K562 (cell line): ENCODE measurements around the gene BAG2. TPM values are rescaled to one million over a fixed set of nuclear protein-coding genes. Genes with fewer than 3 reads are reported as not detected.

ENCODE experiments used
- ATAC-seq: fragments of 200-7000 bp; cut with Tn5 transposase; 3 replicates; pipeline ENCODE4 v1.9.1; 2020; ENCODE audit warnings: moderate library complexity
- BruUV-seq: library from RNA; stranded (reverse); fragments of 400-500 nt; replicated peaks from 2 replicates; lab custom pipeline; 2021; lab: Mats Ljungman, UMichigan
- CTCF ChIA-PET: fragments of 300-600 bp; formaldehyde crosslinking; extraction: SDS; loops from one replicate; lab custom pipeline; 2021; ENCODE audit warnings: low intra/inter-chr PET ratio; lab: Yijun Ruan, JAX
- POLR2A ChIA-PET: fragments of 300-600, 350-650 bp; sonication (Branson Sonifier 250); formaldehyde crosslinking; extraction: SDS; loops from one replicate; lab custom pipeline; 2021; ENCODE audit warnings: antibody characterized with exemption, inconsistent platforms; lab: Yijun Ruan, JAX
- DNase-seq, 4 experiments: peaks; one replicate each; pipeline versions ENCODE4 v3.0.0 to v3.0.0-alpha.2; 2011 to 2018; ENCODE audit warnings: low spot score in 3 of 4, mixed read lengths in 3 of 4; ENCODE audit errors: extremely low read depth in 1 of 4
- FAIRE-seq: peaks from 2 replicates; lab custom pipeline; 2011; peaks lifted over from hg19 to GRCh38; lab: Jason Lieb, UNC
- H2AFZ ChIP-seq: 2 replicates; pipeline ENCODE4 v1.6.0; 2011; ENCODE audit warnings: low read depth, low read length, control low read depth, inconsistent platforms
- H3K27ac ChIP-seq: fragments of 200-600 bp; 3 replicates; pipeline ENCODE4 v1.8.0; 2011; ENCODE audit warnings: low read depth, mild to moderate bottlenecking, control low read depth, inconsistent platforms, low read length, moderate library complexity, mixed read lengths; ENCODE audit errors: extremely low read depth
- H3K27me3 ChIP-seq, 2 experiments: fragments of 300-600 bp in 1 of 2; 2 replicates in 1 of 2; 3 replicates in 1 of 2; pipeline versions ENCODE4 v1.6.0 to v1.8.0; 2011; ENCODE audit warnings: inconsistent platforms in 2 of 2, low read length in 2 of 2, mild to moderate bottlenecking in 1 of 2, mixed read lengths in 1 of 2, moderate library complexity in 1 of 2; ENCODE audit not compliant: control insufficient read depth in 2 of 2, insufficient read depth in 2 of 2
- H3K36me3 ChIP-seq: fragments of 300-600 bp; 3 replicates; pipeline ENCODE4 v1.8.0; 2011; ENCODE audit warnings: mild to moderate bottlenecking, low read length, inconsistent platforms; ENCODE audit not compliant: control insufficient read depth, insufficient read depth
- H3K4me1 ChIP-seq, 2 experiments: fragments of 200-600 bp in 1 of 2; replicated peaks in 1 of 2; 2 replicates in 1 of 2; 3 replicates in 1 of 2; pipeline versions ENCODE4 v1.5.1 to v1.8.0; 2011; ENCODE audit warnings: inconsistent platforms in 2 of 2, low read length in 2 of 2, mild to moderate bottlenecking in 1 of 2, mixed read lengths in 1 of 2, moderate library complexity in 1 of 2; ENCODE audit not compliant: control insufficient read depth in 2 of 2, insufficient read depth in 2 of 2
- H3K4me2 ChIP-seq: 2 replicates; pipeline ENCODE4 v1.6.1; 2011; ENCODE audit warnings: low read length, control low read depth, inconsistent platforms, mixed read lengths; ENCODE audit not compliant: insufficient read depth
- H3K4me3 ChIP-seq: fragments of 200-600 bp; sonication (generic), shearing (Covaris generic); 2 replicates; pipeline ENCODE4 v1.5.1; 2016; ENCODE audit warnings: control low read depth, inconsistent platforms
- H3K79me2 ChIP-seq: fragments of 200-600 bp; 3 replicates; pipeline ENCODE4 v1.8.0; 2011; ENCODE audit warnings: low read length, inconsistent platforms; ENCODE audit not compliant: control insufficient read depth, insufficient read depth
- H3K9ac ChIP-seq, 2 experiments: 2 replicates each; pipeline versions ENCODE4 v1.6.0 to v1.6.1; 2011; ENCODE audit warnings: low read depth in 2 of 2, low read length in 2 of 2, control low read depth in 1 of 2, inconsistent platforms in 1 of 2, mild to moderate bottlenecking in 1 of 2, mixed read lengths in 1 of 2; ENCODE audit not compliant: insufficient read depth in 1 of 2
- H3K9me1 ChIP-seq: one replicate; pipeline ENCODE4 v1.6.0; 2011; ENCODE audit warnings: inconsistent platforms, mild to moderate bottlenecking, low read length, moderate library complexity; ENCODE audit not compliant: control insufficient read depth, insufficient read depth
- H3K9me3 ChIP-seq: replicated peaks from 2 replicates; pipeline ENCODE4 v1.5.1; 2011; ENCODE audit warnings: low read depth, low read length, inconsistent platforms; ENCODE audit not compliant: control insufficient read depth, insufficient read depth
- H4K20me1 ChIP-seq: replicated peaks from 2 replicates; pipeline ENCODE4 v1.6.1; 2011; ENCODE audit warnings: low read length, inconsistent platforms, mixed read lengths; ENCODE audit not compliant: control insufficient read depth, insufficient read depth
- DIDO1 ChIP-seq: fragments of 450-650 bp; IDR thresholded peaks from 2 replicates; pipeline ENCODE4 v1.6.1; 2016; ENCODE audit warnings: low read depth, missing biosample characterization, missing genetic modification characterization
- ELF4 ChIP-seq: fragments of 450-650 bp; formaldehyde crosslinking; IDR thresholded peaks from 2 replicates; pipeline ENCODE4 v1.4.0; 2022; ENCODE audit warnings: missing genetic modification characterization
- FIP1L1 ChIP-seq: fragments of 200-400 bp; formaldehyde crosslinking; IDR thresholded peaks from 2 replicates; pipeline ENCODE4 v1.6.1; 2018; ENCODE audit warnings: mild to moderate bottlenecking, low read depth, low read length; ENCODE audit not compliant: poor library complexity, severe bottlenecking
- NFE2L1 ChIP-seq: fragments of 450-650 bp; IDR thresholded peaks from 2 replicates; pipeline ENCODE4 v1.6.1; 2016; ENCODE audit warnings: missing genetic modification characterization, low read depth, mild to moderate bottlenecking, missing compliant biosample characterization, moderate library complexity, borderline replicate concordance
- WGBS: fragments of 100-300 bp; shearing (Covaris generic); methylation state at CpG from one replicate; pipeline ENCODE4 v1.1.6; 2016; ENCODE audit warnings: low coverage, mixed read lengths; ENCODE audit not compliant: insufficient coverage; ENCODE audit errors: missing lambda C conversion rate; 5-methylcytosine and 5-hydroxymethylcytosine counted together
- in situ Hi-C: fragments of 300-500 bp; cut with MboI; formaldehyde crosslinking; loops from 4 replicates; pipeline ENCODE4 v1.15.0; 2018; ENCODE audit warnings: inconsistent platforms, mixed read lengths
- intact Hi-C: fragments of 100-400 bp; cut with micrococcal nuclease; formaldehyde crosslinking; loops from 2 replicates; pipeline ENCODE4 v1.14.2; 2022
- polyA plus RNA-seq, 8 experiments: library from polyadenylated mRNA; depleted of rRNA in 4 of 8; stranded (reverse) in 5 of 8; unstranded in 3 of 8; fragments of >200 nt; fragmentation: Nextera tagmentation in 2 of 8; fragmentation: Illumina TruSeq in 1 of 8; extraction: Ambion mirVana in 2 of 8; extraction: Trizol in 1 of 8; gene quantifications; 2 replicates each; pipeline versions ENCODE4 v1.2.1 to v1.2.3, GENCODE V29; 2011 to 2014; ENCODE audit warnings: inconsistent platforms in 1 of 8, missing spikeins in 1 of 8
- total RNA-seq, 7 experiments: library from RNA; depleted of rRNA in 6 of 7; stranded (reverse); fragments of >200 nt in 6 of 7; fragmentation: Illumina TruSeq in 2 of 7; extraction: Trizol in 2 of 7; gene quantifications; 2 replicates each; pipeline versions ENCODE4 v1.2.1 to v1.2.3, GENCODE V29; 2011 to 2021; ENCODE audit warnings: low replicate concordance in 1 of 7
- TF ChIP-seq, protein P1 (sequence below): fragments of 450-650 bp; IDR thresholded peaks from 2 replicates; pipeline ENCODE4 v1.6.1; 2017; ENCODE audit warnings: antibody characterized with exemption, mild to moderate bottlenecking
- TF ChIP-seq, protein P2 (sequence below): fragments of 250-450 bp; sonication (Bioruptor Pico); IDR thresholded peaks from 2 replicates; pipeline ENCODE4 v1.8.0; 2021; ENCODE audit warnings: moderate library complexity, mild to moderate bottlenecking, inconsistent platforms
- TF ChIP-seq, protein P3 (sequence below): IDR thresholded peaks from 3 replicates; pipeline ENCODE4 v1.6.1; 2011; ENCODE audit warnings: borderline replicate concordance, mild to moderate bottlenecking; ENCODE audit not compliant: insufficient read length, insufficient read depth

BAG2 gene
- total and polyA plus RNA-seq, 9 of the 15 experiments (the other 6 are each of a cell fraction or from before 2014, with no cell fraction given), result 12.8 to 20.7 (median 17.6) TPM

DNA sequence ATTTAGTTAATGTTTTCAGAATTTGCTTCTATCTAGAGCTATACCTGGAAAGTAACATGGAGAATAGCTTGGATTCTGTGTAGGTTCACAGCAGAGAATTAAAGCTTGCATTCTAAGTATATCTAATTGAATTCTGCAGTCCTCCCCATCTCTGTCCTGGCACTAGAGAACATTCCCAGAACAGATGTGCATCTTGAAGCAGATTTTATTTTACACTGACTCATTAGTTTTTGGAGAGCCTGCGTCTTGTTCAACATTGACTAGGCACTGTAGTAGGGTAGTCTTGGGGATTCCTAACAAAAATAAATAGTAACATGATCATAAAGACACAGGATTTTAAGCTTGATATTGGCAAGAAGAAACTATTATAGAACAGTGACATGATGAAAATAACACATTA, 36.2 kb upstream of the BAG2 start (continued):
- TF ChIP-seq, protein P1, sequence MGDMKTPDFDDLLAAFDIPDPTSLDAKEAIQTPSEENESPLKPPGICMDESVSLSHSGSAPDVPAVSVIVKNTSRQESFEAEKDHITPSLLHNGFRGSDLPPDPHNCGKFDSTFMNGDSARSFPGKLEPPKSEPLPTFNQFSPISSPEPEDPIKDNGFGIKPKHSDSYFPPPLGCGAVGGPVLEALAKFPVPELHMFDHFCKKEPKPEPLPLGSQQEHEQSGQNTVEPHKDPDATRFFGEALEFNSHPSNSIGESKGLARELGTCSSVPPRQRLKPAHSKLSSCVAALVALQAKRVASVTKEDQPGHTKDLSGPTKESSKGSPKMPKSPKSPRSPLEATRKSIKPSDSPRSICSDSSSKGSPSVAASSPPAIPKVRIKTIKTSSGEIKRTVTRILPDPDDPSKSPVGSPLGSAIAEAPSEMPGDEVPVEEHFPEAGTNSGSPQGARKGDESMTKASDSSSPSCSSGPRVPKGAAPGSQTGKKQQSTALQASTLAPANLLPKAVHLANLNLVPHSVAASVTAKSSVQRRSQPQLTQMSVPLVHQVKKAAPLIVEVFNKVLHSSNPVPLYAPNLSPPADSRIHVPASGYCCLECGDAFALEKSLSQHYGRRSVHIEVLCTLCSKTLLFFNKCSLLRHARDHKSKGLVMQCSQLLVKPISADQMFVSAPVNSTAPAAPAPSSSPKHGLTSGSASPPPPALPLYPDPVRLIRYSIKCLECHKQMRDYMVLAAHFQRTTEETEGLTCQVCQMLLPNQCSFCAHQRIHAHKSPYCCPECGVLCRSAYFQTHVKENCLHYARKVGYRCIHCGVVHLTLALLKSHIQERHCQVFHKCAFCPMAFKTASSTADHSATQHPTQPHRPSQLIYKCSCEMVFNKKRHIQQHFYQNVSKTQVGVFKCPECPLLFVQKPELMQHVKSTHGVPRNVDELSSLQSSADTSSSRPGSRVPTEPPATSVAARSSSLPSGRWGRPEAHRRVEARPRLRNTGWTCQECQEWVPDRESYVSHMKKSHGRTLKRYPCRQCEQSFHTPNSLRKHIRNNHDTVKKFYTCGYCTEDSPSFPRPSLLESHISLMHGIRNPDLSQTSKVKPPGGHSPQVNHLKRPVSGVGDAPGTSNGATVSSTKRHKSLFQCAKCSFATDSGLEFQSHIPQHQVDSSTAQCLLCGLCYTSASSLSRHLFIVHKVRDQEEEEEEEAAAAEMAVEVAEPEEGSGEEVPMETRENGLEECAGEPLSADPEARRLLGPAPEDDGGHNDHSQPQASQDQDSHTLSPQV, result no peak
- TF ChIP-seq ELF4 (CRISPR knock-in tag) (no peak), FIP1L1 (no peak)

DNA sequence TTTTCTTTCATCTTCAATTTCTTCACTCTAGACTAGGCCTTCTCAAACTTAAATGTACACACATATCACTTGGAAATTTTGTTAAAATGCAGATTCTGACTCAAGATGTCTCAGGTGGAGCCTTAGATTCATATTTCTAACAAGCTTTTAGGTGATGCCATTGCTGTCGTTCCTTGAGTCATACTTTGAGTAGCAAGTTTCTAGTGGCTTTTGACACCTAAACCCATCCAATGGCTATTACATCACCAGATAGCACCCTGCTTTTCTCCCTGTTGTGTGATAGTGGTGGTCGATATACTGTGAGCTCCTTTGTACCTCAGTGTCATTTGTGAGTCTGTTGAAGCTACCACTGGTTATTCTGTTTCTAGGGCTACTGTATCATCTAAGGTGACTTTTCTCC, 34.8 kb upstream of the BAG2 start:
- H3K27ac ChIP-seq, result no peak overlapping the region
- H3K4me3 ChIP-seq, result no peak overlapping the region
- BruUV-seq, result no TSS peak
- no peak for DNase-seq
- TF ChIP-seq, protein P2, sequence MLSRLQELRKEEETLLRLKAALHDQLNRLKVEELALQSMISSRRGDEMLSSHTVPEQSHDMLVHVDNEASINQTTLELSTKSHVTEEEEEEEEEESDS (CRISPR knock-in tag), result no peak
- TF ChIP-seq NFE2L1 (tag) (no peak), DIDO1 (tag) (no peak)
- TF ChIP-seq, protein P3, sequence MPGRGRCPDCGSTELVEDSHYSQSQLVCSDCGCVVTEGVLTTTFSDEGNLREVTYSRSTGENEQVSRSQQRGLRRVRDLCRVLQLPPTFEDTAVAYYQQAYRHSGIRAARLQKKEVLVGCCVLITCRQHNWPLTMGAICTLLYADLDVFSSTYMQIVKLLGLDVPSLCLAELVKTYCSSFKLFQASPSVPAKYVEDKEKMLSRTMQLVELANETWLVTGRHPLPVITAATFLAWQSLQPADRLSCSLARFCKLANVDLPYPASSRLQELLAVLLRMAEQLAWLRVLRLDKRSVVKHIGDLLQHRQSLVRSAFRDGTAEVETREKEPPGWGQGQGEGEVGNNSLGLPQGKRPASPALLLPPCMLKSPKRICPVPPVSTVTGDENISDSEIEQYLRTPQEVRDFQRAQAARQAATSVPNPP, result no peak
- no peaks in the 10 kb centered on the region for H4K20me1 ChIP-seq
- in situ Hi-C loops (no loop called here), intact Hi-C loops (no loop called here)
- no peak overlapping the region for H3K9ac ChIP-seq
- POLR2A ChIA-PET, result no interaction called here
- no peak overlapping the region for H2AFZ ChIP-seq
- CTCF ChIA-PET, result no interaction called here
- H3K27me3 ChIP-seq, result no peaks in the 10 kb centered on the region
- no peak for FAIRE-seq
- no peaks in the 10 kb centered on the region for H3K9me3 ChIP-seq
- H3K4me1 ChIP-seq, result no peaks in the 10 kb centered on the region
- H3K9me1 ChIP-seq, result no peaks in the 10 kb centered on the region
- no peaks in the 10 kb centered on the region for H3K79me2 ChIP-seq
- H3K36me3 ChIP-seq, result peaks cover 66% of the 10 kb centered on the region
- ATAC-seq, result no peak
- H3K4me2 ChIP-seq, result no peak overlapping the region
- 70% methylated on average over 2 of the region's 2 CpGs for WGBS
